Measurements from ENCODE around the gene ARHGAP24. TPM values are rescaled to one million over a fixed set of nuclear protein-coding genes. Genes with fewer than 3 reads are reported as not detected.
"Not testable (repeated sequence)": the region's sequence is repeated elsewhere in the genome, so short reads cannot be mapped to it uniquely, and the experiment has no call there.

The ARHGAP24 gene
- total RNA-seq, 1 donor: 52.5 TPM

DNA sequence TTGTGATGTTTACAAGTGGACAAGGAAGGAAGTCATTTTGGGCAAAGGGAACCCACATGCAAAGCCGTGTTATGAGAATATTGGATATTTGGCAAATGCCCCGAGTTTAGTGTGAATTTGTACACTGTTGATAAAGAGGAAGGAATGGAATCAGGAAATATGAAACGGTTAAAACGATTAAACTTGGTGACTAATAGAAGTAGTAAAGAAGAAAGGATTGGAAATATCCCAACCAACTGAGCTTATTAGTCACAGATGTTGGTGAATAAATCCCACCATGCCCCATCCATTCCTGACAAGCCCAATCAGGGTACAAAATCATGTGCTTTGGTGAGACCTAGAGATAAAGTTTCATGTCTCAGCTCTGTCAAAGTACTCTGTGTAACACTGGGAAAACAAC is 22.0 kb downstream of the ARHGAP24 start:
- no peaks in the 10 kb centered on the region for H3K9me3 ChIP-seq (ENCODE audit: low read depth, low read length)
- H2AFZ ChIP-seq (ENCODE audit: low read length): no peak overlapping the region
- H3K27me3 ChIP-seq (ENCODE audit: insufficient read depth, low read length): no peaks in the 10 kb centered on the region
- TF ChIP-seq, protein P1, sequence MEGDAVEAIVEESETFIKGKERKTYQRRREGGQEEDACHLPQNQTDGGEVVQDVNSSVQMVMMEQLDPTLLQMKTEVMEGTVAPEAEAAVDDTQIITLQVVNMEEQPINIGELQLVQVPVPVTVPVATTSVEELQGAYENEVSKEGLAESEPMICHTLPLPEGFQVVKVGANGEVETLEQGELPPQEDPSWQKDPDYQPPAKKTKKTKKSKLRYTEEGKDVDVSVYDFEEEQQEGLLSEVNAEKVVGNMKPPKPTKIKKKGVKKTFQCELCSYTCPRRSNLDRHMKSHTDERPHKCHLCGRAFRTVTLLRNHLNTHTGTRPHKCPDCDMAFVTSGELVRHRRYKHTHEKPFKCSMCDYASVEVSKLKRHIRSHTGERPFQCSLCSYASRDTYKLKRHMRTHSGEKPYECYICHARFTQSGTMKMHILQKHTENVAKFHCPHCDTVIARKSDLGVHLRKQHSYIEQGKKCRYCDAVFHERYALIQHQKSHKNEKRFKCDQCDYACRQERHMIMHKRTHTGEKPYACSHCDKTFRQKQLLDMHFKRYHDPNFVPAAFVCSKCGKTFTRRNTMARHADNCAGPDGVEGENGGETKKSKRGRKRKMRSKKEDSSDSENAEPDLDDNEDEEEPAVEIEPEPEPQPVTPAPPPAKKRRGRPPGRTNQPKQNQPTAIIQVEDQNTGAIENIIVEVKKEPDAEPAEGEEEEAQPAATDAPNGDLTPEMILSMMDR (IDR thresholded peaks at IDR 0.05; ENCODE audit: extremely low read depth, low read depth, low read length): no peak
- no peak overlapping the region for H3K4me3 ChIP-seq (ENCODE audit: insufficient read depth, low read length)
- H3K4me1 ChIP-seq (ENCODE audit: insufficient read depth, low read length): peaks cover 34% of the 10 kb centered on the region
- no peaks in the 10 kb centered on the region for H3K79me2 ChIP-seq (ENCODE audit: insufficient read depth, low read length)
- no peaks in the 10 kb centered on the region for H4K20me1 ChIP-seq (ENCODE audit: insufficient read depth, low read length)
- DNase-seq (ENCODE audit: insufficient read length, low spot score, missing footprints): no peak
- H3K36me3 ChIP-seq (ENCODE audit: insufficient read depth, low read length): no peaks in the 10 kb centered on the region
- H3K4me2 ChIP-seq (ENCODE audit: insufficient read depth, low read length): peak overlapping the region; percentile 58
- H3K27ac ChIP-seq (ENCODE audit: low read depth, low read length): peak overlapping the region; percentile 44

DNA sequence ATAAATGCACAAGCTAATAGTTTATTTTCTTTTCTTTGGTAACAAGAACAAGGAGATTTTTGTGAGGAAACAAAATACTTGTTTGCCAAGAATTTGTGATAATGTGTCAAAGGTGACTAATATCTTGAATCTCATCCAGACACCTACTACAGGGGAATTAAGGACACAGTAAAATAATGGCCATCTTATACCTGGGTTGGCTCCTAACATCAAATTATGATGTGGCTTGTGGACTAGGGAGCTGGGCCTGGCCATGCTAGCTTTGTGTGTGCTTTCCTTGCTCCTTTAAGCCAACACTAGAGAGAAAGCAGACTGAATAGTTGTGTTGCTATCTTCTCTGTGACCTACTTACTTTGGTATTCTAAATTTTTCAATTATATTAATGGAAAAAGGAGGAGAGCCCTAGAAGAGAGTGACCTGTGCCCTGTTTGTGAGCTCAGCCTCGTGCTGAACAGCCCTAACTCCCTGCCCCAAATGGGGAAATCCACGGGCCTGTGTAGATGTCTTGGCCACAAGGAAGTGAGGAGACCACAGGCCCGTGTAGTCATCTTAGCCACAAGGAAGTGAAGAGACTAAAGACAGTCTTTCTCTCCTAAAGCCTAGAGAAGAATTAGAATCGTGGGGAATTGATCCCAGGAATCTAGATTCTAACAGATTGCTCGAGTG is 23.3 kb downstream of the ARHGAP24 start:
- H3K79me2 ChIP-seq (ENCODE audit: insufficient read depth, low read length): no peaks in the 10 kb centered on the region
- H2AFZ ChIP-seq (ENCODE audit: low read length): peak overlapping the region; percentile 85
- H3K27me3 ChIP-seq (ENCODE audit: insufficient read depth, low read length): no peaks in the 10 kb centered on the region
- TF ChIP-seq, protein P1 (IDR thresholded peaks at IDR 0.05; ENCODE audit: extremely low read depth, low read depth, low read length): no peak
- H3K4me1 ChIP-seq (ENCODE audit: insufficient read depth, low read length): peaks cover 34% of the 10 kb centered on the region
- no peaks in the 10 kb centered on the region for H3K36me3 ChIP-seq (ENCODE audit: insufficient read depth, low read length)
- H3K27ac ChIP-seq (ENCODE audit: low read depth, low read length): peak overlapping the region; percentile 47
- no peak overlapping the region for H3K4me3 ChIP-seq (ENCODE audit: insufficient read depth, low read length)
- no peaks in the 10 kb centered on the region for H4K20me1 ChIP-seq (ENCODE audit: insufficient read depth, low read length)
- peak overlapping the region; percentile 1 for H3K4me2 ChIP-seq (ENCODE audit: insufficient read depth, low read length)
- peak; percentile 73 for DNase-seq (ENCODE audit: insufficient read length, low spot score, missing footprints)
- no peaks in the 10 kb centered on the region for H3K9me3 ChIP-seq (ENCODE audit: low read depth, low read length)

DNA sequence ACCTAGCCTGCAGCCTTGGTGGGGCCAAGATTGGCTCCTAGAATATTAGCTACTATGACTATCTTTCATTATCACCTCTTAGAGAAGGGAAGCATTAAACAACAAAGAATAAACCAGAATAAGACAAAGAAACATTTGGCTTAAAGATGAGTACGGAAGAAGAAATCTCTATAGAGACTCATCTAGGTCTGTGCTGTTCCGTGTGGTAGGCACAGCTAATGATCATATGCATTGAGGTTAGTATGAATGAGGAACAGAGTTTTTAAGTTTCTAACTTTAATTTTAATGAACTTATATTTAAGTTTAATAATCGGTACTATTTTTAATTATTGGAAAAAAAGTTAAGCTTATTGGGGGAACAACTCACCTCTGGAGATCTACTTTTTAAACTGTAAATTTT is 24.6 kb downstream of the ARHGAP24 start:
- no peak overlapping the region for H3K4me3 ChIP-seq (ENCODE audit: insufficient read depth, low read length)
- no peaks in the 10 kb centered on the region for H3K36me3 ChIP-seq (ENCODE audit: insufficient read depth, low read length)
- H3K4me1 ChIP-seq (ENCODE audit: insufficient read depth, low read length): peaks cover 34% of the 10 kb centered on the region
- TF ChIP-seq, protein P1 (IDR thresholded peaks at IDR 0.05; ENCODE audit: extremely low read depth, low read depth, low read length): no peak
- no peaks in the 10 kb centered on the region for H4K20me1 ChIP-seq (ENCODE audit: insufficient read depth, low read length)
- no peak overlapping the region for H3K27ac ChIP-seq (ENCODE audit: low read depth, low read length)
- DNase-seq (ENCODE audit: insufficient read length, low spot score, missing footprints): no peak
- H3K9me3 ChIP-seq (ENCODE audit: low read depth, low read length): no peaks in the 10 kb centered on the region
- no peaks in the 10 kb centered on the region for H3K27me3 ChIP-seq (ENCODE audit: insufficient read depth, low read length)
- no peak overlapping the region for H3K4me2 ChIP-seq (ENCODE audit: insufficient read depth, low read length)
- no peaks in the 10 kb centered on the region for H3K79me2 ChIP-seq (ENCODE audit: insufficient read depth, low read length)
- H2AFZ ChIP-seq (ENCODE audit: low read length): no peak overlapping the region

DNA sequence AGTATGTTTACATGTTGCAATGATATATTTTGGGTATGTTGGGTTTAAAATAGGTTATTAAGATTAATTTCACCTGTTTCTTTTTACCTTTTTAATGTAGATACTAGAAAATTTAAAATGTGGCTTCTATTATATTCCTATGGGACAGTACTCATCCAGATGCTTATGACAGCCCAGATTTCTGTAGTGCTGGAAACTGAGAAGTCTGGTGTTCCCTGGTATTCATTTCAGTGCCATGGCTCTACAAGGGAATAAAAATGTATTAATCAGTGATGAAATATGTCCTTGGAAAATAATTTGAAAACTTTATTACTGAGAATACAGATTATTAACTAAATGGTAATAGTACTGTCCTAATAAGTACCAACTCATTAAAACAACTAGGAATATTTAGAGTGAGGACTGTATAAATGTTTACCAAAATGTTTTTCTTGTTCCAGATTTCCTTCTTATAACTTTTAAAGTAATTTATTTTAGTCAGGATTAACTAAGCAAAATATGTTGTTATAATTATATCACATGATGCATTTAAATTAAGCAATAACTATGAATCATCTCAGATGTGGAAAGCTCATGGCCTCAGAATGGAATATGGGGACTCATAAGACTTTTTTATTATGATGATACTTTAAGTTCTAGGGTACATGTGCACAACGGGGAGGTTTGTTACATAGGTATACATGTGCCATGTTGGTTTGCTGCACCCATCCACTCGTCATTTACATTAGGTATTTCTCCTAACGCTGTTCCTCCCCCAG is 25.3 kb downstream of the ARHGAP24 start:
- Histone ChIP-seq H3K27me3 (ENCODE audit: insufficient read depth, low read length) (no peaks in the 10 kb centered on the region), H3K4me1 (ENCODE audit: insufficient read depth, low read length) (peaks cover 34% of the 10 kb centered on the region), H3K36me3 (ENCODE audit: insufficient read depth, low read length) (no peaks in the 10 kb centered on the region), H3K9me3 (ENCODE audit: low read depth, low read length) (no peaks in the 10 kb centered on the region), H3K4me3 (ENCODE audit: insufficient read depth, low read length) (no peak overlapping the region), H2AFZ (ENCODE audit: low read length) (no peak overlapping the region), H3K79me2 (ENCODE audit: insufficient read depth, low read length) (no peaks in the 10 kb centered on the region), H3K27ac (ENCODE audit: low read depth, low read length) (no peak overlapping the region), H4K20me1 (ENCODE audit: insufficient read depth, low read length) (no peaks in the 10 kb centered on the region), H3K4me2 (ENCODE audit: insufficient read depth, low read length) (no peak overlapping the region)
- TF ChIP-seq, protein P1 (IDR thresholded peaks at IDR 0.05; ENCODE audit: extremely low read depth, low read depth, low read length): no peak
- DNase-seq (ENCODE audit: insufficient read length, low spot score, missing footprints): no peak

DNA sequence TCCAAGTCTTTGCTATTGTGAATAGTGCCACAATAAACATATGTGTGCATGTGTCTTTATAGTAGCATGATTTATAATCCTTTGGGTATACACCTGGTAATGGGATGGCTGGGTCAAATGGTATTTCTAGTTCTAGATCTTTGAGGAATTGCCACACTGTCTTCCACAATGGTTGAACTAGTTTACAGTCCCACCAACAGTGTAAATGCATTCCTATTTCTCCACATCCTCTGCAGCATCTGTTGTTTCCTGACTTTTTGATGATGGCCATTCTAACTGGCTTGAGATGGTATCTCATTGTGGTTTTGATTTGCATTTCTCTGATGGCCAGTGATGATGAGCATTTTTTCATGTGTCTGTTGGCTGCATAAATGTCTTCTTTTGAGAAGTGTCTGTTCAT is 26.2 kb downstream of the ARHGAP24 start:
- H3K27me3 ChIP-seq (ENCODE audit: insufficient read depth, low read length); H3K27ac ChIP-seq (ENCODE audit: low read depth, low read length); H2AFZ ChIP-seq (ENCODE audit: low read length); H3K4me3 ChIP-seq (ENCODE audit: insufficient read depth, low read length); H3K36me3 ChIP-seq (ENCODE audit: insufficient read depth, low read length); H3K9me3 ChIP-seq (ENCODE audit: low read depth, low read length); DNase-seq (ENCODE audit: insufficient read length, low spot score, missing footprints); H3K4me2 ChIP-seq (ENCODE audit: insufficient read depth, low read length); H4K20me1 ChIP-seq (ENCODE audit: insufficient read depth, low read length); H3K79me2 ChIP-seq (ENCODE audit: insufficient read depth, low read length): not testable (repeated sequence)
- peaks cover 26% of the 10 kb centered on the region for H3K4me1 ChIP-seq (ENCODE audit: insufficient read depth, low read length)
